Fibroblast of upper back skin (primary cell): ENCODE results near the gene SIM2.

Source experiments
- DNase-seq: peaks from one replicate; pipeline ENCODE4 v3.0.0-alpha.2; 2013

Gene SIM2

GRCh38 chr21:36744190-36744559 lies 45.3 kb downstream of the SIM2 start:
- no peak for DNase-seq

- no peak for DNase-seq
Observed at GRCh38 chr21:36744560-36745231, 45.8 kb downstream of the SIM2 start.

GRCh38 chr21:36745459-36745858 lies 46.5 kb downstream of the SIM2 start:
- no peak for DNase-seq

- no peak for DNase-seq
Observed at GRCh38 chr21:36747041-36747814, 48.3 kb downstream of the SIM2 start.

GRCh38 chr21:36747815-36748383 lies 49.0 kb downstream of the SIM2 start:
- peak; percentile 28 for DNase-seq

- DNase-seq: peak; percentile 40
Observed at GRCh38 chr21:36749935-36750575, 51.1 kb downstream of the SIM2 start.

- no peak for DNase-seq
Observed at GRCh38 chr21:36750576-36750959, 51.7 kb downstream of the SIM2 start.

- DNase-seq: no peak
Observed at GRCh38 chr21:36751383-36751782, 52.5 kb downstream of the SIM2 start.

GRCh38 chr21:36753556-36753955 lies 54.6 kb downstream of the SIM2 start:
- DNase-seq: peak; percentile 71

- no peak for DNase-seq
Observed at GRCh38 chr21:36754241-36754898, 55.5 kb downstream of the SIM2 start.

GRCh38 chr21:36756527-36756926 lies 57.6 kb downstream of the SIM2 start:
- DNase-seq: no peak

GRCh38 chr21:36757196-36757595 lies 58.3 kb downstream of the SIM2 start:
- no peak for DNase-seq

GRCh38 chr21:36759348-36760083 lies 60.6 kb downstream of the SIM2 start:
- DNase-seq: no peak

- no peak for DNase-seq
Observed at GRCh38 chr21:36761685-36762084, 62.8 kb downstream of the SIM2 start.

- DNase-seq: no peak
Observed at GRCh38 chr21:36762642-36763041, 63.7 kb downstream of the SIM2 start.

GRCh38 chr21:36763305-36763704 lies 64.4 kb downstream of the SIM2 start:
- no peak for DNase-seq

- peak; percentile 66 for DNase-seq
Observed at GRCh38 chr21:36765229-36765628, 66.3 kb downstream of the SIM2 start.

GRCh38 chr21:36766511-36766910 lies 67.6 kb downstream of the SIM2 start:
- no peak for DNase-seq

- DNase-seq: no peak
Observed at GRCh38 chr21:36767096-36767495, 68.2 kb downstream of the SIM2 start.

- DNase-seq: no peak
Observed at GRCh38 chr21:36768496-36768895, 69.6 kb downstream of the SIM2 start.

- DNase-seq: peak; percentile 69
Observed at GRCh38 chr21:36769051-36769839, 70.3 kb downstream of the SIM2 start.

GRCh38 chr21:36773117-36773516 lies 74.2 kb downstream of the SIM2 start:
- peak; percentile 78 for DNase-seq
